ENCODE data around the gene DCD.

- no peak for TF ChIP-seq CTCF (IDR thresholded peaks at IDR 0.05)
- no peak for TF ChIP-seq POLR2A (IDR thresholded peaks at IDR 0.05)
Observed at GRCh38 chr12:54689034-54689372, 40.8 kb upstream of the DCD start.

Measured in uterus (tissue), 2 donors.